RWPE2 (cell line): ENCODE results near the gene KAZALD1.

Experiments
- ATAC-seq: fragments of 200-7000 bp; cut with Tn5 transposase; 3 replicates; pipeline ENCODE4 v1.9.1; 2021; ENCODE audit warnings: low read depth
- DNase-seq: peaks from one replicate; pipeline ENCODE4 v3.0.0-alpha.2; 2020; ENCODE audit warnings: low spot score
- H3K27ac ChIP-seq: fragments of 450-650 bp; 2 replicates; pipeline ENCODE4 v1.5.1; 2017; ENCODE audit warnings: mild to moderate bottlenecking; ENCODE audit not compliant: poor library complexity, severe bottlenecking
- H3K27me3 ChIP-seq: fragments of 250-450 bp; sonication (Bioruptor Pico); 2 replicates; pipeline ENCODE4 v1.5.1; 2021; ENCODE audit warnings: mild to moderate bottlenecking, moderate library complexity; ENCODE audit not compliant: insufficient read depth, poor library complexity, severe bottlenecking
- H3K36me3 ChIP-seq: fragments of 250-450 bp; sonication (Bioruptor Pico); 2 replicates; pipeline ENCODE4 v1.5.1; 2020; ENCODE audit warnings: low read depth, mild to moderate bottlenecking, moderate library complexity
- H3K4me1 ChIP-seq: fragments of 250-450 bp; sonication (Bioruptor Pico); 2 replicates; pipeline ENCODE4 v1.5.1; 2021; ENCODE audit warnings: mild to moderate bottlenecking, moderate library complexity; ENCODE audit not compliant: insufficient read depth, poor library complexity, severe bottlenecking
- H3K4me3 ChIP-seq: fragments of 250-450 bp; sonication (Bioruptor Pico); 2 replicates; pipeline ENCODE4 v1.5.1; 2021; ENCODE audit warnings: mild to moderate bottlenecking, moderate library complexity; ENCODE audit not compliant: severe bottlenecking
- H3K9me3 ChIP-seq: fragments of 250-450 bp; sonication (Bioruptor Pico); 2 replicates; pipeline ENCODE4 v1.5.1; 2021; ENCODE audit warnings: mild to moderate bottlenecking, moderate library complexity; ENCODE audit not compliant: severe bottlenecking
- CTCF ChIP-seq: fragments of 450-650 bp; IDR thresholded peaks from one replicate; pipeline ENCODE4 v1.5.1; 2017; ENCODE audit warnings: mild to moderate bottlenecking, moderate library complexity; ENCODE audit not compliant: poor library complexity, severe bottlenecking

Gene KAZALD1

GRCh38 chr10:101112799-101113594 is 51.2 kb downstream of the KAZALD1 start:
- DNase-seq (no peak), ATAC-seq (no peak)
- Histone ChIP-seq H3K4me1 (no peaks in the 10 kb centered on the region), H3K27ac (no peak overlapping the region), H3K4me3 (no peak overlapping the region), H3K9me3 (no peaks in the 10 kb centered on the region), H3K36me3 (no peaks in the 10 kb centered on the region), H3K27me3 (peaks cover 10% of the 10 kb centered on the region)
- TF ChIP-seq CTCF = no peak

- Histone ChIP-seq H3K9me3 (no peaks in the 10 kb centered on the region), H3K4me3 (no peak overlapping the region), H3K27me3 (peaks cover 10% of the 10 kb centered on the region), H3K36me3 (no peaks in the 10 kb centered on the region), H3K4me1 (no peaks in the 10 kb centered on the region), H3K27ac (no peak overlapping the region)
- ATAC-seq (no peak), DNase-seq (no peak)
- TF ChIP-seq CTCF = no peak
Measured at GRCh38 chr10:101113890-101114403, 52.2 kb downstream of the KAZALD1 start.

GRCh38 chr10:101114646-101115045 is 52.9 kb downstream of the KAZALD1 start:
- no peak overlapping the region for H3K4me3 ChIP-seq
- peaks cover 10% of the 10 kb centered on the region for H3K27me3 ChIP-seq
- H3K4me1 ChIP-seq = no peaks in the 10 kb centered on the region
- H3K9me3 ChIP-seq = no peaks in the 10 kb centered on the region
- H3K27ac ChIP-seq = no peak overlapping the region
- ATAC-seq (no peak), DNase-seq (no peak)
- no peaks in the 10 kb centered on the region for H3K36me3 ChIP-seq
- TF ChIP-seq CTCF = no peak
